Activated CD4-positive, CD25-positive, alpha-beta regulatory T cell treated with anti-CD3 and anti-CD28 coated beads, Interleukin-2, amount 50 U/mL, for 24 hours (primary cell): Measurements from ENCODE around the gene POLN.
"Not testable (repeated sequence)": the region's sequence is repeated elsewhere in the genome, so short reads cannot be mapped to it uniquely, and the experiment has no call there.

Experiments used
- ATAC-seq, 2 donors: fragments of 150-1000 bp; cut with Tn5 transposase; one replicate each; pipeline ENCODE4 v1.10.0; 2021; ENCODE audit warnings: mild to moderate bottlenecking in 1 of 2, moderate library complexity in 1 of 2

The POLN gene

DNA sequence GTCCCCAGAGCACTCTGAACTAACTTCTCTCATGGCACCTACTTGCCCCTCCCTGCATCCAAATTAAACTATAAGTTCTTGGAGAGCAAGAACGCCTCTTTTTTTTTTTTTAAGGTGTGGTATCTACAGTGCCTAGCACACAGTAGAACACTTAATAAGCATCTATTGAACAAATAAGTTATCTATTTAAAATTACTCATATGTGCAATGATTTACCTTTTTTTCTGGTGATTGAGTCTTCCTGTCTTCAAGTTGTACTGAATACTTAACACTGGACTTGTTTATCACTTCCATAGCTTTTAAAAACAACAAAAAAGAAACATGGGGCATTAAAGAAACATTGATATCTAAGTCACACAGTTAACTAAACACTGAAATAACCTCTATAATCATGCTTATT lies 29.1 kb downstream of the POLN start:
- ATAC-seq: no peak

DNA sequence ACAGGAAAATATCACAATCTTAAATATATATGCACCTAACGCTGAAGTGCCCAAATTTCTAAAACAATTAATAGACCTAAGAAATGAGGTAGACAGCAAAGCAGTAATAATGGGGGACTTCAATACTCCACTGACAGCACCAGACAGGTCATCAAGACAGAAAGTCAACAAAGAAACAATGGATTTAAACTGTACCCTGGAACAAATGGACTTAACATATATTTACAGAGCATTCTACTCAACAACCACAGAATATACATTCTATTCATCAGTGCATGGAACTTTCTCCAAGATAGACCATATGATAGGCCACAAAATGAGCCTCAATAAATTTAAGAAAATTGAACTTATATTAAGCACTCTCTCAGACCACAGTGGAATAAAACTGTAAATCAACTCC lies 39.1 kb downstream of the POLN start:
- not testable (repeated sequence) for ATAC-seq

DNA sequence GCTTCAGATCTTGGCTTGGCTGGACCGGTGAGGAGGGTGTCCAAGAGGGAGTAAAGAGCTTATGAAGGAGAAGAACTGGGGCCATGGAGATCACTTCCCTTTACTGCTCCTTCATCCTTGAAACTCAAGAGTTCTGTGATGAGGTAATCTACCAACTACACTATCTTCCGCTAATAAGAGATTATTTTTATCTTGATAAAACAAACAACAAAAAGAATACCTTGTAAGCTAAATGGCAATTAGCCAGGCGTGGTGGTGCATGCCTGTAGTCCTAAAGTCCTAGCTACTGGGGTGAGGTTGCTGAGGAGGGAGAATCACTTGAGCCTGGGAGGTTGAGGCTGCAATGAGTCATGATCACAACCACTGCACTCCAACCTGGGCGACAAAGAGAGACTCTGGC lies 47.4 kb downstream of the POLN start:
- no peak for ATAC-seq

DNA sequence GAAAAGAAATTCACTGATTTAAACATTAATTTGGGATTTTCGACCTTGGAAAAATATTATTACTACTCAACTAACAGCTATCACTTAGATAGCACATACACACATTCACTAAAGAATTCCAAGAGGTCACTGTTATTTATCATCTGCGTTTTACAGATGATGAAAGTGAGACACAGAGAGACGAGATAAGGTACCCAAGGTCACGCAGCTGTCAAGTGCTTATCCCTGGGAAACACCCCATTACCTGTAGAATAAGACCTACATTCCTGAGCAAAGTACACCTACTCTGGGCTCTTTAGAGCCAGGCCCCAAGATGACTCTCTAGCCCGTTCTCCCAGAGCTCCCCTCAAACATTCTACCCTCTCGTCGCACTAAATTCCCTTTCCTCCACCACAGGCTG lies 48.6 kb downstream of the POLN start:
- no peak for ATAC-seq

DNA sequence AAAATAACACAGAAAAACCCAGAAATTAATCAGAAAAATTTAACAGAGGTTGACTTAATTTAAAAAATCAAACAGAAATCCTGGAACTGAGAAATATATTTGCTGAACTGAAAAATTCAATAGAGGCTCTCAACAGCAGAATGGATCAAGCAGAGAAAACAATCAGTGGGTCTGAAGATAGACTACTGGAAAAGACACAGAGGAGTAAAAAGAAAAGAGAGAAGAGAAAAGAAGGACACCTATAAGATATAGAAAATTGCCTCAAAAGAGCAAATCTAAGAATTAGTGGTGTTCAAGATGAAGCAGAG lies 55.1 kb downstream of the POLN start:
- no peak for ATAC-seq

DNA sequence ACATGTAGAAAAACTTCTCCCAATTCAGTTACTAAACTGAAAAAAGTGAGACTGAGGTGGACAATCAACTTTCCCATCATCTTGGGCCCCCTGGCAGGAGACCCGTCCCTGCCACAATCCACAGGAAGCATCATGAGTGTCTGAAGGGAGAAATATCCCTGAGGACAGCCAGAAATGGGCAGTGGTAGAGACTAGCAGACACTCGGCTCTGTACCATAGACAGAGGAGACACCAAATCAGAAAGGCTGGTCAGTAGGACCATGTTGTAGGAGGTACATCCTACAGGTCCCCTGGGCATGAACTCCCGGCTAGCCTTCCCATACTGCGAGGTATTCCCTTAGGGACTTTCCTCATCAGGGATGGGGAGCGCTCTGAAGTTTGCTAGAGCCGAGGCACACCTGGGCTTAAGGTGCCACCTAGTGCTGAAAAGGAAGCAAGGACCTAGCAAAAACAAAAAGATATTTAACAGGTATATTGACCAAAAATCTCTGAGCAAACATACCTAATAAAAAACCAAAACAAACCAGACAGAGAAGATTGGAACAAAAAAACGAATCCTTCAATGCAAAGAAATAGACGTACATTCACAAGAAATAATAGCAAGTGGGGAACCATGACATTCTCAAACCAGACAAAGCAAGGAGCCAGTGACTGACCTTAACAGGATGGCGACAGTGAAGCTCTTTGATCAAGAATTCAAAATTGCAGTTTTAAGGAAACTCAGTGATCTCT lies 55.6 kb downstream of the POLN start:
- ATAC-seq: no peak

DNA sequence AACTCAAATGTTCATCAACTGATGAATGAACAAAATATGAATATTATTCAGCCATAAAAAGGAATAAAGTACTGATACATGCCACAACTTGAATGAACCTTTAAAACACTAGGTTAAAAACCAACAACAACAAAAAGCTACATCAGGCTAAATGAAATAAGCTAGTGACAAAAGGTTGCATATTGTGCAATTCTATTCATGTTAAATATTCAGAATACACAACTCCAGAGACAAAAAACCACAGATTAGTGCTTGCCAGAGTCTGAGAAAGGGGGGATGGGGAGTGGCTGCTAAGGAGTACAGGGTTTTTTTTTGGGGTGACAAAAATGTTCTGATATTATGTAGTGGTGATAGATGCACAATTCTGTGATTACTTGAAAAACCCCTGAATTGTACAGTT lies 58.5 kb downstream of the POLN start:
- ATAC-seq: no peak

DNA sequence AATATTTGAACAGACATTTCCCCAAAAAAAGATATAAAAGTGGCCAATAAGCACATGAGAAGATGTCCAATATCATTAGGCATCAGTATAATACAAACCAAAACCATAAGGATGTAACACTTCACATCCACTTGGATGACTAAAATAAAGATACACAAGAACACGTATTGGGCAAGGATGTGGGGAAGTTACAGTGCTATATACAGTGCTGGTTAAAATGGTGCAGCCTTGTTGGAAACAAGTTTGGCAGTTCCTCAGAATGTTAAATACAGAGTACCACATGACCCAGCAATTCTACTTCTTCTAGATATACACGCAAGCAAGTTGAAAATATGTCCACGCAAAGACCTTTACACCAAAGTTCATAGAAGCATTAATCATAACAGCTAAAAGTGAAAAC lies 58.9 kb downstream of the POLN start:
- ATAC-seq: no peak

DNA sequence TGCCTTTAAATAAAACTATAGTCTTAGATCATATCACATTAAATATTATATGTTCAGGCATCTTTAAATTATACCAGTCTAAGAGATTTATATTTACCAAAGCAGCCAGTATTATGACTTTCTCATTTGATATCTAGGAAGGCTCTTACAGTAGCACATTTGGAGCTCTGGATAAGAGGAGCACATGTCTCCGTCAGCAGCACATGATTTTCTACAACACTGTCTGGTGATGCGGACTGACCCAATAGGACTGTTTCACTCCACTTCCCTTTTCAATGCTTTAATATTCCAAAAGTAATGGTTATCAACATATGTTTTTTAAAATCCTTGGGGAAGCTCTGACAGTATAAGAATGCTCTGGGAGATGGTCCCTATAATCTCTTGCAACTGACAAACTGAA lies 61.5 kb downstream of the POLN start:
- ATAC-seq: no peak

DNA sequence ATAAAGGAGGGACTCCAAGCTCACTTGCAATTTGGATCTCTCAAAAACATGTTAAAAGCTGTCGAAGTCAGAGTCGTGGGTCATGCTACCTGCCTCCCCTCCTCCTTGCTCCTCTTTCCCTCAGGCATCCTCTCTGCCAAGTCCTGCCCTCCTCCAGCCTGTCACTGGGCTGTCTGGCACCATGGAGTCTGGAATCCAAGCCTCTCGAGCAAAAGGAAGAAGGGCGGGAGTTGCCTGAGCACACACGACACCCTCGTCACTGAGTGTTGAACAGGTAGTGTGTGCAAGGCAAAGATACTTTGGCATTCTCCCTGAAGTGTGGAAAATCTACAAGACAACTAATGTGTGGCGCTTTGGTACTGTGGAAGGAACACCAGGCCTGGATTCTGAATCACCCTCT lies 62.2 kb downstream of the POLN start:
- no peak for ATAC-seq

DNA sequence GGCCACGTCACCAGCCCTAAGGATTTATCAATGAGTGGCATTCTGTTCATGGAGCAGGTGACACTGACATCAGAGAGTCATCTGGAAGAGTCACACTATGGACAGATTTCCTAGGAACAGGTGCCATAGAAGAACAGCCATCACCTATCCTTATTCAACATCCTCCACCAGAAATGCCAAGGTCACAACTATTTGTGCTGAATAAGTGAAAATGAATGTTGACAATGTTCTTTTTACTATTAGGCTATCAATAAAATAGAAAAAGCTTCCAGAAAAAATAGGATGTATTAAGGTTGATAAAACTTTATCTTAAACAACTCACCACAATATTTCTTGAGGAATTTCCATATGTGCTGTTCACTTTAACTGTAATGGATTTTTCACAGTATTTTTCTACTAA lies 62.9 kb downstream of the POLN start:
- ATAC-seq: no peak

DNA sequence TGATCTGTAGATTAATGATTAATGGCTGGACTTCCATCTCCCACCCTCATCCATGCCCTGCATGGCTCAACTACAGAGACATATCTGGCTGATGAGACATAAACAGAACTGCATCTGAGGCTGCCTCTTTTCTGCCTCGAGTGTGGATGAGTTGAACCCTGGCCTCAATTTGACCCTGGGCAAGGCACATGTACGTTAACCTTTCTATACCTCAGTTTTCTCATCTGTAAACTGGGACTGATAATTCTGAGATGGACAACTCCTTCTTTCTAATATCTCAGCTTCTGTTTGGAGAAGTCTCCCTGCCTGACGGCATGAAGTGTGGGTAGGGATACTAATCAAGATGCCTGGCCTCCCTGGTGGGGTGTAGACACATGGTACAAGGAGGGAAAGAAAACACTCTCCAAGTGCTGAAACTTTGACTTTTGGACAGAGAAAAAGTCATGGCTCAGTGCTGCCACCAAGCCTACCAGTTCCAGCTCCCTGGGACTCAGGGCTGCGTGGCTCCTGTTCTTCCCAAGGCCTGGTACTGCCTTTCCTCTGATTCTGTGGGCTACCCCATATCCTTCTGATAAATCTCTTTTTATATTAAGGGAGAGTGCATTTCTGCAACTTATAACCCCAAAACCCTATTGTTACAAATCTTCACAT lies 64.4 kb downstream of the POLN start:
- no peak for ATAC-seq

DNA sequence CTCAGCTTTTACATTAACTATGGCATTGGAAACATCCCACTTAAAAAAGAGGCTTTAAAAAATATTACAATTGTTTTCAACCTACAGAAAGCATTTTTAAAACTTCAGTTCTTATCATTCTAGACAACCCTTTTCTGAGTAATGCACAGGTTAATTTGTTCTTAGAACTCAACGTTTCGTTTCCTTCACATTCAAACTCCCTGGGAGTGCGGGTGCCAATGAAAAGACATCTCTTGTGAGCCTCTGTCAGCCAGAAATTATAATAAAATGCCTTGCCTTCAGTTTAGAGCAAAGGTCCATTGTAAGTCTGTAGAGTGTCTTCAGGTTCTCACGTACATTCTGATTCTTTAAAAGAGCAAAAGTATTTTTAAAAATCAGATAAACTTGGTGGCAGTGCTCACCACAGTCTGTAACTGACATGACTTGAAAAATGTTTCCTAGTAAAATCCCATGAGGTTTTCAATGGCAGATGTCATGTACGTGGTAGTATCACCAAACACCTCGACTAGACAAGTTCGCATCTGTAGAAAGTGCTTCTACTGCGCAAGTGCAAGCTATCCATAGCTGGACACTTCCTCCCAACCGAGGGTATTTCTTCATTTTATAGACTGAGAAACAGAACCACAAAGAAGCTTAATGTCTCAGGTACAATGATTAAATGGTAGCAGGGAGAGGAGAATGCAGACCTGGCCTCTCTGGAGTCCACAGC lies 65.8 kb downstream of the POLN start:
- no peak for ATAC-seq

DNA sequence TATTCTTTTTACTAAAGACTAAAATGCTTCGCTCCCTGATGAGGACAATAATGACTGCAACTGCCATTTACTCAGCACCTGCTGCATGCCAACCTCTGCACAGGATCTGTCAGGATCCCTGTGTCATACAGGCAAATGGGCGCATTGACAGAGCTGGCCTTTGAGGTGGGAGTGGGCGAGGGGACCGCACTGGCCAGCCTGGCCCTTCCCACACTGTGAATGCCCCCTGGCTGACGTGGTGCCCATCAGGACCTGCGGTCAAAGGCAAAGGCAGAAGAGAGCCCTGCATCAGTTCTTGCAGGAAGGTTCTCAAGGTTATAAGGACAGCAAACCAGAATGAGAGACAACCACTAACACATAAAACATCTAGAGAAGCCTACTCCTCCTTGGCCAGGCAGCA lies 67.9 kb downstream of the POLN start:
- no peak for ATAC-seq

DNA sequence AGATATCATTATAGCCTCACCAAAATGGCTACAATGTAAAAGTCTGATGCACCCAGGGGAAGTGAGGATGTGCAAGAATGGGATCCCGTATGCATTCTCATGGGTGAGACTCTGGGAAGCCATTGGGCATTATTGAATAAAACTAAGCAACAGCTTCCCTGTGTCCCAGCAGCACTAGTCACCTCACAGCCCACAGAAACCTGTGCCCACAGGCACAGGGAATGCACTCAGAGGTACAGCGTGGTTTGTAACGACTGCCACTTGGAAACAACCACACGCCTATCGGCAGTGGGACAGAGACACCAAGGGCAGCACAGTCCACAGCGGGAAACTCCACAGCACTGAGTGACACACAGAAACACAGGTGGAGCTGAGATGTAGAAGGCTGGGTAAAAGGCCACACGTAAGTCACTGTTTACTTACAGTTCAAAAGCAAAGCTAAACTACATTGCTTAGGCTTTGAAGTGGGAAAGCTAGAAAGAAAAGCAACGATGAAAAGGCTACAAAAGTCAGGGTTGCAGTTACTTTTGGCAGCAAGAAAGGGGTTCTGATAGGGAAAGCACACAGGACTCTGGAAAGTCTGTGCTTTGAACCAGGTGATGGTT lies 69.2 kb downstream of the POLN start:
- peak; percentile 41 to 65 for ATAC-seq

DNA sequence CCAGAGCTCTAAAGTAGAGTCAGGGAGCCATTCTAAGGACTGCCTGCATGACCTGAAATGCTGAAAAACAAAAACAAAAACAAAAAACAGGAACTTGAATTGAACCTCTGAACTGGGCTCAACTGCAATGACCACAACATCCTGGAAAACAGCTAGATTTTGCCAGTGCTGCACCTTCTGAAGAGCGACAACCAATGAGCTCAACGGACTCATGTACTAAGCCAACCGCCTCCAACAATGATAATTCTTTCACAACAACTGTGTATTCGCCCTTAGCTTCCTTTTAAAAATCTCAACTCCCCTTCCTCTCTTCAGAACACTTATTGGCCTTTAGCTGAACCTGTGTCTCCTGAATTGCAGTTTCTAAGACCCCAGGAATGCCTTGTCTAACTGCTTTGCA lies 69.8 kb downstream of the POLN start:
- ATAC-seq: no peak

DNA sequence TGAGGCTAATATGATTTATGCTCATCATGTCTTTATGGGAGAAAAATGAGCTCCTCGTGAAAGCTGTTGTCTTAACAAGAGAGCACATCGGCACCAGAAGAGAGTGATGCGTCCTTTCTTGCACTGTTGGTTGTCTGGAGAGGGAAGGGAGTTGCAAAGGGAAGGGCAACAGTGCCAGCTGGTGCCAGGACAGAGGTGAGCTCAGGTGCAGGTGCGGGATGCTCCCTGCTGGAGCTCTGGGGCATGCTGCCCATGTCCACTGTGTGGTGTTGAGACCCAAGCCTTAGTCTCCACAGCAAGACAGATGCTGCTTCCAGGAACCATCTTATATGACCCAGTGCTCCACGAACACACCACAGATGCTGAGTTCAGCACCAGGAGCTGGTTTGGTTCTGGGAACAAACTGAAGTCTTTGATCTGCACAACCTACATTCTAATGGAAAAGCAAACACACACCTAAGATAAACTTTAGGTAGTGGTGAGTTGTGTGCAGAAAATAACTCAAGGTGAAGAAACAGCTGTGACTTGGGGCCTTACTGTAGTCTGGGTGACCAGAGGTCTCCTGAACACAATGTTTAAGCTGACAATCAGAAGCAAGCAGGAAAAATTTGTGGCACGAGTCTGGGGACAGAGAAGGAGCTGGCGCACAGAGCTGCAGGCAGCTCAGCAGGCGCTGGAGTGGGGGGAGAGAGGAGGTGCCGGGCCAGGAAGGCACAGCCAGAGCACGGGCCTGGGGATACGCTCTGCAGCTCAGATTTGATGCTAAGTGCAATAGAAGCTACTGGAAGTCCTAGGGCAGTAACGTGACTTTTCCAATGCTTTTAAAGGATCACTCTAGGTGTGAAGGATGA lies 73.2 kb downstream of the POLN start:
- no peak for ATAC-seq

DNA sequence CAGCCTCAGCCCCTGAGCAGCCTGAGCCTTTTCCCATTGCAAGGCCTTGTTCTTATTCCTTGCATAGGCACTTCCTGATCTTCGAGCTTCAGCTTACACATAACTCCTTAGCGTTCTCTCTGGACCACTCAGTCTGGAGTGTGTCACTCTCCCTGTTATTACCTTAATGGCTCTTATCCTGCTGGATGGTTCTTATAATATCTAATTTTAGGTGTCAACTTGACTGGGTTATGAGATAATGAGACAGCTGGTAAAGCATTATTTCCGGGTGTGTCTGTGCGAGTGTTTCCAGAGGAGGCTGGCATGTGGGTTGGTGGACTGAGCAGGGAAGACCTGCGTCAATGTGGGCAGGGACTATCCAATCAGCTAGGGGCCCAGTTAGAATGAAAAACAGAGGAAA lies 75.7 kb downstream of the POLN start:
- ATAC-seq: no peak

DNA sequence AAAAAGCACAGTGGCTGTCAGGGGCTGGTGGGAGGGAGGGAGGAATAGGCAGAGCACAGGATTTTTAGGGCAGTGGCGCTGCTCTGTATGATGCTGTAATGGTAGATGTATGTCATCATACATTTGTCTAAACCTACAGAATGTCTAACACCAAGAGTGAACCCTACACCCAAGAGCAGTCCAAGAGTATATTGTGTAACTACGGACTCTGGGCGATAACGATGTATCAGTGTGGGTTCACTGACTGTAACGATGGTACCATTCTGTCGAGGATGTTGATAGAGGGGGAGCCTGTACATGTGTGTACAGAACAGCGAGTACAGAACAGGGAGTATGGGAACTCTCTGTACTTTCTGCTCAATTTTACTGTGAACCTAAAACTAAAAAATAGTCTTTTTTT lies 76.5 kb downstream of the POLN start:
- no peak for ATAC-seq

DNA sequence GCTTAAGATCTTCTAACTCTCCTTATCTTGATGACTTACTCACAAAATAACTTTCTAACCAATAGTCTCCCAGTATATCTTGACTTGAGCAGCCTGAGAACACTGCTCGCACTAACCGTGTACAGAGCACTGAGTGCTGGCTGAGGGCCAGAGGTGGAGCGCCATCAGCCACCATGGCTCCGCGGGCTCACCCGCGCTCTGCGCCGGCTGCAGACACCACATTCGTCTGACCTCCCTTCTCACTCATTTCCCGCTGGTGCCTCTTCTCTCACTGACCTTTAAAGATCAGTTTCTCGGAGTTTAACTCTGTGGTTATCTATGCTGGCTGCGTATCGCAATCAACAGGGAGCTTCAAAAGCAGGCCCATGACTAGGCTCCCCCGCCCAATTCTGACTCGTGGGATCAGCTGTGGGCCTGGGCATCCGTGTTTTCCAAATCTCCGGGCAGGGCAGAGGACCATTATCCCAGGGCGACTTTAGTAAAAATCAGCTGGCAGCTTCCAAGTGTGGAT lies 78.6 kb downstream of the POLN start:
- no peak for ATAC-seq

DNA sequence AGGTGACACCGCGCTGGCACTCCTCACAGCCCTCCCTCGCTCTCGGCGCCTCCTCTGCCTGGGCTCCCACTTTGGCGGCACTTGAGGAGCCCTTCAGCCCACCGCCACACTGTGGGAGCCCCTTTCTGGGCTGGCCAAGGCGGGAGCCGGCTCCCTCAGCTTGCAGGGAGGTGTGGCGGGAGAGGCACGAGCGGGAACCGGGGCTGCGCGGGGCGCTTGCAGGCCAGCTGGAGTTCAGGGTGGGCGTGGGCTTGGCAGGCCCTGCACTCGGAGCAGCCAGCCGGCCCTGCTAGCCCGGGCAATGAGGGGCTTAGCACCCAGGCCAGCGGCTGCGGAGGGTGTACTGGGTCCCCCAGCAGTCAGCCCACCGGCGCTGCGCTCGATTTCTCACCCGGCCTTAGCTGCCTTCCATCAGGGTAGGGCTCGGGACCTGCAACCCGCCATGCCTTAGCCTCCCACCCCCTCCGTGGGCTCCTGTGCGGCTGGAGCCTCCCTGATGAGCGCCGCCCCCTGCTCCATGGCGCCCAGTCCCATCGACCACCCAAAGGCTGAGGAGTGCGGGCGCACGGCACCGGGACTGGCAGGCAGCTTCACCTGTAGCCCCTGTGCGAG lies 80.7 kb downstream of the POLN start:
- not testable (repeated sequence) for ATAC-seq

DNA sequence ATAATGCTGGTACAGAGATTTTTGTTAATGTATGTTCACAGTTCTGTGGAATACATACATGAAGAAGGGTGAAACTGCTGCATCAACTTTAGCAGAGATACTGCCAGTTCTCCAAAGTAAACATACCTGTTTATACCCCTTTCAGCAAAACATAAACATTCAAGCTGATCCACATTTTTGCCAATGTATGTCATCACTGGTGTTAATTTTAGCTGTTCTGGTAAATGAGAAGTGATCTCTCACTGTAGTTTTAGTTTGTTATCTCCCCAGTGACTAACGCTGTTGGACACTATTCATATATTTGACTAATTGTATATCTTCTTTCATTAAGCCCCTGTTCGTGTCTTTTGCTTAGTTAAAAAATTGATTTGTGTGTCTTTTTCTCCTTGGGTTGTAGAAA lies 82.0 kb downstream of the POLN start:
- ATAC-seq: no peak
